ENCODE results near the gene MTHFD1L. TPM values are rescaled to one million over a fixed set of nuclear protein-coding genes. Genes with fewer than 3 reads are reported as not detected.

The MTHFD1L gene
- 38.4 to 45.8 TPM (median 41.6 TPM) in 5 replicates for total RNA-seq (2022; extraction: Qiagen RNA extraction; ENCODE audit: low read depth)

DNA sequence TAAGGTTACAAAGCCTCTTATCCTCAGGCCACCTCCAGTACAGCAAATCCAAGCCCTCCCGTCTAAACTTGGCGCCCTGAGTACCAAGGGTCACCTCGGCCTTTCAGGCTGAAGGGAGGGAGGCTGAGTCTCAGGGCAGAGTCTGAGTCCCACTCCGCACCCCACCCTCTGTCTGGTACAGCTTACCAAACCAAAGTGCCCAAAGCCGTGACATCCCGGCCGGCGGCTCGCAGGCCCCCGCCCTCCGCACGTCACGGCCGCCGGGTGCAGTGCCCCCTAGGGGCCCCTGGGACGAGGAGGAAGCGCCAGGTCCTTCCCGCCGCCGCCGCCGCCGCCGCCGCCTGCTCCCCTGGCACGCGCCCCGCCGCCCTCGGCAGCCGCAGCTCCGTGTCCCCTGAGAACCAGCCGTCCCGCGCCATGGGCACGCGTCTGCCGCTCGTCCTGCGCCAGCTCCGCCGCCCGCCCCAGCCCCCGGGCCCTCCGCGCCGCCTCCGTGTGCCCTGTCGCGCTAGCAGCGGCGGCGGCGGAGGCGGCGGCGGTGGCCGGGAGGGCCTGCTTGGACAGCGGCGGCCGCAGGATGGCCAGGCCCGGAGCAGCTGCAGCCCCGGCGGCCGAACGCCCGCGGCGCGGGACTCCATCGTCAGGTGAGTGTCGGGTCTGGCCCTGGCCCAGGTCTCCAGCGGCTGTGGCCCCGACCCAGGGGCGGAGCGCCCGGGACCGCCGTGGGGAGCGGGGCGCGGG lies at the start of gene MTHFD1L:
MTHFD1L (plus strand) TSS at position 297 of the 741 bp plus-strand sequence; CDS start at position 418, 121 bp downstream.

